Islet precursor cell (in vitro differentiated cells): Measurements from ENCODE around the gene PTGER1.
"Not testable (repeated sequence)": the region's sequence is repeated elsewhere in the genome, so short reads cannot be mapped to it uniquely, and the experiment has no call there.

Experiments used
- DNase-seq: peaks from one replicate; pipeline ENCODE4 v3.0.0-alpha.2; 2018

Gene PTGER1

DNA sequence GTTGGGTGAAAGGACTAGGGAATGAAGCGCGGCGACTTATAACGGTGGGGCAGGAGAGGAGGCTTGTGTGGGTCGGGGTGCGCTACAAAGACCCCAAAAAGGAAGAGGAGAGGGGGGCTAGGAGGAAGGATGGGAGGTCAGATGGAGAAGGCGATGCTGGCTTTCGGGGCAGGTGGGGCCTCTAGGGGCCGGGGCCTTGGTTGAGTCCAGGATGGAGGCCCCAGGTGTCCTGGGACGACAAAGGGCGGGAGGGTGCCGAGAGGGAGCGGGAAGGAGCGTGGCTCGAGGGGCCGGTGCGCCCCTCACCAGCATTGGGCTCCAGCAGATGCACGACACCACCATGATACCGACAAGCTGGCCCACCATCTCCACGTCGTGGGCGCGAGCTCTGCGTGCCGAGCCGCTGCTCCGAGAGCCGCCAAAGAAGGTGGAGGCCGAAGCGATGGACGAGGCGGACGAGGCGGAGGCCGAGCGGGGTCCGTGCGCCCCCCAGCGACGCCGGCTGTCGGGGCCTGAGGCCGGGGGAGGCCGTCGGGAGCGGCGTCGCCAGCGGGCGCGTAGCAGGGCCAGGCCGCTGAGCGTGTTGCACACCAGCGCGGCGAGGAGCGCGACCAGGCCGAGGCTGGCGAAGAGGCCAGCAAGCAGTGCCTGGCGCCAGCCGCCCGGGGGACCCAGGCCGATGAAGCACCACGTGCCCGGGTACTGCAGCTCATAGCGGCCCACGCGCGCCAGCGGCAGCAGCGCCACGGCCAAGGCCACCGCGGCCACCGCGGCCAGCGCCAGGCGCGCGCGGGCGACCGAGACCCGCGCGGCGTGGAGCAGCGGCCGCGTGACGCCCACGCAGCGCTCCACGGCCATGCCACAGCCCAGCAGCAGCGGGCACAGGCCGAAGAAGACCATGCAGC, 1.8 kb downstream of the PTGER1 start:
- DNase-seq = peak; percentile 54

DNA sequence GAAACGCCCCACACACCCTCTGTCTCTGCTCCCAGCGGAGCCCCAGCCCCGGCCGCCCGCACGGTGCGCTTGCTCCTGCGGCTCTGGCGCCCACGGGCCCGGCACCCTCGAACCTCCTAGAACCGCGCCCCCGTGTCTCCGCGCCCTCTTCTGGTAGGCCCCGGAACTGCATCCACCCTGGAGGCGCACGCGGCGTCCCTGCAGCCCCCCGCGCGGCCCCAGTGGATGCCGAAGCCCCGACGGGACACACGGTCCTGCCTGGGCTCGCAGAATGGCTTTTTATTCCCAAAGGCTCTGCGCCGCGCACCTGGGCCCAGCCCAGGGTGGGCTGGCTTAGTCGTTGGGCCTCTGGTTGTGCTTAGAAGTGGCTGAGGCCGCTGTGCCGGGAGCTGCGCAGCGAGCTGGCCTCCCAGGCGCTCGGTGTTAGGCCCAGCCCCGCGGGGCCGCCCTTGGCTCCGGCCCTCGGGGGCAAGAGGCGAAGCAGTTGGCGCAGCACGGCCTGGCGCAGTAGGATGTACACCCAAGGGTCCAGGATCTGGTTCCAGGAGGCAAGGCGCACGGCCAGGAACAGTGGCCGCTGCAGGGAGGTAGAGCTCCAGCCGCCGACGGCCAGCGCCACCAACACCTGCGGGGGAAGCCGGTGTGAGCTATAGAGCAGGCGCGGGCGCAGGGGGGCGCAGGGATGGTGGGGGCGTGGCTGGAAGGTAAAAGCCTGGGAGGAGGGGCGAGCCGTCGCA, 2.8 kb downstream of the PTGER1 start:
- DNase-seq = peak; percentile 78

DNA sequence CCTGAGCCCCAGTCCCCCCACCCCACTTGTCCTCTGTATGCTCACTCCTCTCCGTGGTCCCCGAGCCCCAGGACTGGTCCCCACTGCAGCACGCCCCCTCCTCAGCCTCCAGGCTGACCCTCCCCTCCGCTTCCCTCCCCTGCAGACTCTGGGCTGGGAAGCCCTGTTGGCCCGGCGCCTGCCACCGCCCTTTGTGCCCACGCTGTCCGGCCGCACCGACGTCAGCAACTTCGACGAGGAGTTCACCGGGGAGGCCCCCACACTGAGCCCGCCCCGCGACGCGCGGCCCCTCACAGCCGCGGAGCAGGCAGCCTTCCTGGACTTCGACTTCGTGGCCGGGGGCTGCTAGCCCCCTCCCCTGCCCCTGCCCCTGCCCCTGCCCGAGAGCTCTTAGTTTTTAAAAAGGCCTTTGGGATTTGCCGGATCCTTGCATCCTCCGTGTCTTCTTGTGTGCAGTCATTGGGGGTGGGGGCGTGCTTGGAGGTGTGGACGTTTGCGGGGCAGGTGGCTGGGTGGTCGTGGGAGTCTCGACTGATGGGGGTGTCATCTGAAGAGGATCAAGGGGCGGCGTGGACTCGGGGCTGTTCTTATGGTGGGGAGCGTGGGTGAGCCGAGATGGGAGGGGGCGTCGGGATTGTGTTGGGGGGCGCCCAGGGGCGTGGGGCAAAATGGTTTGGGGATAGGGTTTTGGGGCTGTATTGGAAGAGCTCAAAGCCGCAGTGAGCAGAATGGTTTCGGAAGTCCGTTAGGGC, 3.5 kb downstream of the PTGER1 start:
- DNase-seq = no peak

DNA sequence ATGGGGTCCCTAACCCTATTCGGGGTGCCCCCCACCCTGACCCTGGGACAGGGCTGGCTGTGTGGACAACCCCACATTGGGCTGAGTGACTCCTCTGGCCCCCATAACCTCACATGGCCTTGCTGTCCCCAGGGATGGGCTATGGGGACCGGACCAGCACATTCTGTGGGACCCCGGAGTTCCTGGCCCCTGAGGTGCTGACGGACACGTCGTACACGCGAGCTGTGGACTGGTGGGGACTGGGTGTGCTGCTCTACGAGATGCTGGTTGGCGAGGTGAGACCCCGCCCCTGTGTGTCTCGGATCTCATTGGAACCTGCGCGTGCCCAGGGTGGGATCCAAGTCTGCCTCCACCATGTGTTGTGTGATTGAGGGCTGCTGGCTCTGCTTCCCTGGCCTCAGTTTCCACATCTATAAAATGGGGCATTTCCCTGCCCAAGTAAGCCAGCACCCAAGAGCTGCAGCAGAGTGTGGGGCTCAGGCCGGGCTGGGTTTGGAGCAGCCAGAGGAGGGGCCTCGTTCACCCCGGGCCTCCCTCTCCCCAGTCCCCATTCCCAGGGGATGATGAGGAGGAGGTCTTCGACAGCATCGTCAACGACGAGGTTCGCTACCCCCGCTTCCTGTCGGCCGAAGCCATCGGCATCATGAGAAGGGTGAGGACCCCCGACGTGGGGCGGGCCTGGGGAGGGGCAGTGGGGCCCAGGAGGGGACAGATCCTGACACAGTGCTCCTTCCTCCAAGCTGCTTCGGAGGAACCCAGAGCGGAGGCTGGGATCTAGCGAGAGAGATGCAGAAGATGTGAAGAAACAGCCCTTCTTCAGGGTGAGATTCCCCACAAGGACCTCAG, 4.9 kb downstream of the PTGER1 start:
- DNase-seq = no peak

DNA sequence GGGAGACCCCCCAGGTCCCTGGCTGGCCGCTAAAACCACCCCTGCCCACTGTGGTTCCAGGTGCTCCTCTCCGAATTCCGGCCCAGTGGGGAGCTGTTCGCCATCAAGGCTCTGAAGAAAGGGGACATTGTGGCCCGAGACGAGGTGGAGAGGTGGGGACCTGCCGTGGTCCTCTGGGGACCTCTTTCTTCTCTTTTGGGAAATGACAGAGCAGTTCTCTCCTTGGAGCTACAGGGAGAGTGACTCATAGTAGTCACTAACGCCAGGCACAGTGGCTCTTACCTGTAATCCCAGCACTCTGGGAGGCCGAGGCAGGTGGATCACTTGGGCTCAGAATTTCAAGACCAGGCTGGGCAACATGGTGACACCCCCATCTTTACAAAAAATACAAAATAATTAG, 7.3 kb downstream of the PTGER1 start:
- DNase-seq = peak; percentile 59

DNA sequence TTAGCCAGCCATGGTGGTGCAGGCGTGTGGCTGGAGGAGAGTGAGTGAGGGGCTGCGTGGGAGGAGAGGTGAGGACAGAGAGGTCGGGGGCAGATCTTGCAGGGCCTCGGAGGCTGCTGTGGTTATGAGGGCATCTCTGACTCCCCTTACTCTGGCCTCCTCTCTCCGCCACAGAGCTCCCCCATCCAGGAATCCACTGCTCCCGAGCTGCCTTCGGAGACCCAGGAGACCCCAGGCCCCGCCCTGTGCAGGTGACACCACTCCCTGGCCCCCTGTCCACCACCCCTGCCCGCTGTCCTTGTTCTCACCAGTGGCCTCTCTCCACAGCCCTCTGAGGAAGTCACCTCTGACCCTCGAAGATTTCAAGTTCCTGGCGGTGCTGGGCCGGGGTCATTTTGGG, 7.8 kb downstream of the PTGER1 start:
- DNase-seq = no peak

DNA sequence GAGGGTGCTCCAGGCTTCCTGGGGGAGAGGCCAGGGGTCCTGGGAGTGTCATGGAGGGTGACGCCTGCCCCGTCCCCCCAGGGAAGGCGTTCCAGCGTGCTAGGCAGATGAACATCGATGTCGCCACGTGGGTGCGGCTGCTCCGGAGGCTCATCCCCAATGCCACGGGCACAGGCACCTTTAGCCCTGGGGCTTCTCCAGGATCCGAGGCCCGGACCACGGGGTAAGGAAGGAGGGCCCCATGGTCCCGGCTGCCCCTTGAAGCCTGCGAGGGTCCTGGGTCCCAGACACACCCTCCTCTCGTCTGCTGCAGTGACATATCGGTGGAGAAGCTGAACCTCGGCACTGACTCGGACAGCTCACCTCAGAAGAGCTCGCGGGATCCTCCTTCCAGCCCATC, 11.4 kb downstream of the PTGER1 start:
- no peak for DNase-seq

DNA sequence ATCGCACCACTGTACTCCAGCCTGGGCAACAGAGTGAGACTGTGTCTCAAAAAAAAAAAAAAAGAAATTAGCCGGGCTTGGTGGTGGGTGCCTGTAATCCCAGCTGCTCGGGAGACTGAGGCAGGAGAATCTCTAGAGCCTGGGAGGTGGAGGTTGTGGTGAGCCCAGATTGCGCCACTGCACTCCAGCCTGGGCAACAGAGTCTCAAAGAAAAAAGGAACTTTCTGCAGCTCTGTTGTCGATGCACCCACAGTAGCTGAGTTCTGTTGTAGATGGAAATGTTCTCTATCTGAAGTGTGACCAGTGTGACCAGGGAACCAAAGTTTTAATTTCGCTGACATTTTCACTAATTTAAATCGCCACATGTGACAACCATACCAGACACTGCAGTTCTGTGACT, 12.8 kb downstream of the PTGER1 start:
- DNase-seq = not testable (repeated sequence)

DNA sequence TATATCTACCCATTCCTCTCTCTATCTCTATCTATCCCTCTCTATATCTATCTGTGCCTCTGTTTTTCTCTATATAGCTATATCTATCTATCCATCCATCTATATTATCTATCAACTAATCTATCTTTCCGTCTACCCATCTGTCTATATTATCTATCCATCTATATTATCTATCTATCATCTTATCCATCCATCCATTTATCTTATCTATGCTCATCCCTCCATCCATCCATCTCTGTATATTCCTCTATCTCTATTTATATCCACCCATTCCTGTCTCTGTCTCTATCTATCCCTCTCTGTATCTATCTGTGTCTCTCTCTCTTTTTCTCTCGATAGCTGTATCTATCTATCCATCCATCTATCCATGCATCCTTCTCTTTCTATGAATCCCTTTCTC, 14.2 kb downstream of the PTGER1 start:
- DNase-seq = no peak

DNA sequence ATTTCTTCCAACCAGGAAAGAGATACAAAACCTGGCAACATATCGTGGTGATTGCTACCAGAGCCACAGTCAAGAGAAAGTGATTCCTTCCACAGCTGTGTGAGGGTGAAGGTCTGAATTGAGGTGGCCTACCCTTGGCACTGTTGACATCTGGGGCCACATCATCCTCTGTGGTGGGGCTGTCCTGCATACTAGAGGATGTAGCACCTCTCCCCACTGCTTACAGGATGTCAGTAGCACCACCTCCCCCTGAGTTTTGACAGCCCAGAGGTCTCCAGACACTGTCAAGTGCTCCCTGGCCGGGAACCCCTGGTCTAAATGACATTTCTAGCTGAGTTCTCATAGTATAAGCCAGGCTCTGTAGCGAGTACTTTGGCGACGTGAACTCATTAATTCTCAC, 15.5 kb downstream of the PTGER1 start:
- no peak for DNase-seq

DNA sequence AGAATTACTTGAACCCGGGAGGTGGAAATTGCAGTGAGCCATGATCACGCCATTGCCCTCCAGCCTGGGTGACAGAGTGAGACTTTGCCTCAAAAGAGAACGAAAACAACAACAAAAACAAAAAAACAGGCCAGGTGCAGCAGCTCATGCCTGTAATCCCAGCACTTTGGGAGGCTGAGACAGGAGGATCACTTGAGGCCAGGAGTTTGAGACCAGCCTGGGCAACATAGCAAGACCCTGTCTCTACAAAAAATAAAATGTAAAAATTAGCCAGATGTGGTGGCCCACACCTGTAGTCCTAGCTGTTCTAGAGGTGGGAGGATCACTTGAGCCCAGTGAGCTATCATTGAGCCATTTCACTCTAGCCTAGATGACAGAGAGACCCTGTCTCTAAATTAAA, 22.9 kb downstream of the PTGER1 start:
- not testable (repeated sequence) for DNase-seq

DNA sequence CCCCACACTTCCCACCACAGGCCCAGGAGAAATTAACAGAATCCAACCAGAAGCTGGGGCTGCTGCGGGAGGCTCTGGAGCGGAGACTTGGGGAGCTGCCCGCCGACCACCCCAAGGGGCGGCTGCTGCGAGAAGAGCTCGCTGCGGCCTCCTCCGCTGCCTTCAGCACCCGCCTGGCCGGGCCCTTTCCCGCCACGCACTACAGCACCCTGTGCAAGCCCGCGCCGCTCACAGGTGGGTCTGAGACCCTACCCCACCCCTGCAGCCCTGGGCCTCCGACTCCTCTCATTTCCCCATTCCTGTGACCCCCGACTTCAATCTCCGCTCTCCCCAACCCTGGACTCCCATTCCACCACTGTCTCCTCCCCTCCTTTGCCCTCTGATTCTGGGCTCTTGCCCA, 24.3 kb downstream of the PTGER1 start:
- DNase-seq = no peak

DNA sequence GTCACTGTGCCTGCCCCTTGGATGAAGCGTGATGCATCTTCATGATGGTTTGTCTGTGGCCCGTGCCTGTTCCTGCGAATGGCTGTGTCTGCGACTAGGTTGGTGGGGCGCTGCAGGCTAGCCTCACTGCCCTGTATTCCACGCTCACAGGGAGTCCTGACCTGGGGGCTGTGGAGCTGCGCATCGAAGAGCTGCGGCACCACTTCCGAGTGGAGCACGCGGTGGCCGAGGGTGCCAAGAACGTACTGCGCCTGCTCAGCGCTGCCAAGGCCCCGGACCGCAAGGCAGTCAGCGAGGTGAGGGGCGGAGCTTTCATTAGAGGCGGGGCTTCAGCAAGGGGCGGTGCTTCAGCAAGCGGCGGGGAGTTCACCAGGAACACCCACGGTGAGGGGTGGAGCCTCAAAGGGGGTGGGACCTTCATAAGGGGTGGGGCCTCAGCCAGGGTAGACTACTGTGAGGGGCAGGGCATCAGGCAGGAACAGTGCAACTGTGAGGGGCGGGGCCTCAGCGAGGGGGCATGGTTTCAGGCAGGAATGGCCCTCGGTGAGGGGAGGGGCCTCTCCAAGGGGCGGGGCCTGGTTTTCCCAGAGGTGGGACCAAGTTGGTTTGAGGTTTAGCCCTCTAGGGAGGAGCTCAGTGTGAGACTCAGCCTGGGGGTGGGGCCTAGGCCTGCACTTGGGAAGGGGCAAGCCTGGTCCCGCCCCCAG, 24.8 kb downstream of the PTGER1 start:
- peak; percentile 87 for DNase-seq

DNA sequence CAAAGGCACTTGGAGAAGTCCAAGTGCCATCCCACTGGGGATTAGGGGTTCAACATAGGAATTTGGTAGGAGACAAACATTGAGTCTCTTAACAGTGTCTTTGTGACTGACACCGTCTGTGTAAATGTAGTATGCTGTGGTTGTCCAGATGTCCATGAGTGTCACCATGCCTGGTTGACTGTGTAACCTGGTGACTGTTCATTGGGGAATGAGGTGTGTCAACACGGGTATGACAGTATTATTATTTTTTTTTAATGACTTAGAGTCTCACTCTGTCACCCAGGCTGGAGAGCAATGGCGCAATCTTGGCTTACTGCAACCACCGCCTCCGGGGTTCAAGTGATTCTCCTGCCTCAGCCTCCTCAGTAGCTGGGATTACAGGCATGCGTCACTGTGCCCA, 25.8 kb downstream of the PTGER1 start:
- no peak for DNase-seq

DNA sequence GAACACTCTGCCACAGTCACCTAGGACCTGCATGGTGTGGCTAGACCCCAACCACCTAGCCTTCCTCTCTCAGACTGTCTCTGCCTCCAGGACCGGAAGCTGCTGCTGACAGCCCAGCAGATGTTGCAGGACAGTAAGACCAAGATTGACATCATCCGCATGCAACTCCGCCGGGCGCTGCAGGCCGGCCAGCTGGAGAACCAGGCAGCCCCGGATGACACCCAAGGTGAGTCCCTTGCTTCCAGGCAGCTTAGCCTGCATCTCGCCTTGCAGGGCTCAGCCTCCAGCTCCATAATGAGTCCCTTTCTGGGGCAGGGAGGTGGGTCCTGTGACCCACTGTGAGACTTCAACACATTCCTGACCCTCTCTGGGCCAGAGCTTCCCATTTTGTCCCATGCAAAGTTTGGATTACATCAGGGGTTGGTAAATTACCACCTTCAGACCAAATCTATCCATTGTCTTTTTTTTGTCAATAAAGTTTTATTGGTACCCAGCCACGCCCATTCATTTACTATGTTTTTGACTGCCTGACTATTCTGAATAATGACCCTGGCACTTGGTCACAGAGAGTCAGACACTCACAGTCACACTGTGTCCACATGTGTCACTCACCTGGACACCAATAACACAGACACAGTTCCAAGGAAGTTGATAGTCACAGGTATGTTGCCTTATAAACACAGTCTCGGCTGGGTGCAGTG, 28.7 kb downstream of the PTGER1 start:
- no peak for DNase-seq

DNA sequence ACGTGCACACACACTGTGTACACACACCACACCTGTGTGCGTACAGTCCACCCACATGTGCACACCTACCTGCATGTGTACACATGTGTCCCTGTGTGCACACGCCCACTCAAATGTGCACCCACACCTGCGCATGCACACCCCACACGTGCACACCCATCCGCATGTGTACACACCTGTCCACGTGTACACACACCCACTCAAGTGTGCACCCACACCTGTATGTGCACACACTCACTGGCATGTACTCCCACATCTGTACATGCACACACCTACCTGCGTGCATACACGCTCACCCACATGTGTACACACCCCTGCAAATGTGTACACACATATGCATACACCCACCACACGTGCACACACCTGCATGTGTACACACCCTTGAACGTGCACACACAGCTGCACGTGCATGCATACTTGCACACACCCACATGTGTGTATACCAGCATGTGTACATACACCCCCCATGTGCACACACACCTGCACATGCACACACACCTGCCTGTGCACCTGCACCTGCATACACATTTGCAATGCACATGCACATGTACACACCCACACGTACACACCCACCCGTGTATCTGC, 31.4 kb downstream of the PTGER1 start:
- DNase-seq = no peak

DNA sequence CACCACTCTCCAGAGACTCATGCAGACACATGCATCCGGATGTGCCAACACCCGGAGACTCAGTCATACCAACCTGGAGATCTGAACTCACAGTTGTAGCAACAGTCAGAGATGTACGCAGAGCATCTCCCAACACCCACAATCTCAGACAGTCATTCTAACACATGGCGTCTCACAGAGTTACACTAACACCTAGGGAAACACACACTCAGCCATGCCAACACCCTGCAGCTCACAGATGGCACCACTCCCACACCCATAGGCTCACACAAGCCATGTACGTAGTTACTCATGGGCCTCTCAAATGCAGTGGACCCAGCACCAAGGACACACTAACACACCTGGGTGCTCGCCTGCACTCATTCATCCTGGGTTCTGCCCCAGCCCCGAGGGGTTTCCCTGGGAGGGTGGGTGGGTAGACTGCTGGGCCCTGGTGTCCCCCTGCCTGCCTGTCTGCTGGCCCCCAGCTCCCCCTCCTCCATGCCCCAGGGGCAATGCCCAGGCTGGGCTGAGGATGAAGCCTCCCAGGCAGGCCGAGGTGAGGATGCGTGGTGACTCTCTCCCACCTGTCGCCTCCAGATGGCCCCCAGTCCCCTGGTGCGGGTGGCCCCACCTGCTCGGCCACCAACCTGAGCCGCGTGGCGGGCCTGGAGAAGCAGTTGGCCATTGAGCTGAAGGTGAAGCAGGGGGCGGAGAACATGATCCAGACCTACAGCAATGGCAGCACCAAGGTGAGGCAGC, 32.1 kb downstream of the PTGER1 start:
- DNase-seq = no peak

DNA sequence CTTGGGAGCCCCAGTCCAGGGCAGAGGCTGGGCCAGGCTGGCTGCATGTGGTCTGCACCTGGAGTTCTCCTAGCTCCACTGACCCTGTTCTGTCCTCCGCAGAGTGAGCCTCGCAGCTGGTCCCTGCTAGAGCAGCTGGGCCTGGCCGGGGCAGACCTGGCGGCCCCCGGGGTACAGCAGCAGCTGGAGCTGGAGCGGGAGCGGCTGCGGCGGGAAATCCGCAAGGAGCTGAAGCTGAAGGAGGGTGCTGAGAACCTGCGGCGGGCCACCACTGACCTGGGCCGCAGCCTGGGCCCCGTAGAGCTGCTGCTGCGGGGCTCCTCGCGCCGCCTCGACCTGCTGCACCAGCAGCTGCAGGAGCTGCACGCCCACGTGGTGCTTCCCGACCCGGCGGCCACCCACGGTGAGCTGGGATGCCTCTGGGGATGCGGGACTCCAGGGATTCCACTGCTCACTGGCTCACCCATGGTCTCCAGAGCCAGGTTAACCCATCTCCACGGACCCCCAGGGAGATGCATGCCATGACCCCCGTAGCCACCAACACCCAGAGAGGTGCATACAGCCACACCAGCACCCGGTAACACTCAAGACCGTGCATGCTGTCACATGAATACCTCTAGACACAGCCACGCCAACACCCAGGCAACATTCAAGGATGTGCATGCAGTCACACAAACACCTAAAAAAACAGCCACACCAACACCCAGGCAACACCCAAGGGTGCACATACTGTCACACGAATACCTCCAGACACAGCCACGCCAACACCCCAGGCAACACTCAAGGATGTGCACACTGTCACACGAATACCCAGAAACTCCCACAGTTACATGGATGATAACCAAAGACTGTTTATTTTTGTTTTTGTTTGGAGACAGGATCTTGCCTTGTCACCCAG, 33.9 kb downstream of the PTGER1 start:
- DNase-seq = no peak

DNA sequence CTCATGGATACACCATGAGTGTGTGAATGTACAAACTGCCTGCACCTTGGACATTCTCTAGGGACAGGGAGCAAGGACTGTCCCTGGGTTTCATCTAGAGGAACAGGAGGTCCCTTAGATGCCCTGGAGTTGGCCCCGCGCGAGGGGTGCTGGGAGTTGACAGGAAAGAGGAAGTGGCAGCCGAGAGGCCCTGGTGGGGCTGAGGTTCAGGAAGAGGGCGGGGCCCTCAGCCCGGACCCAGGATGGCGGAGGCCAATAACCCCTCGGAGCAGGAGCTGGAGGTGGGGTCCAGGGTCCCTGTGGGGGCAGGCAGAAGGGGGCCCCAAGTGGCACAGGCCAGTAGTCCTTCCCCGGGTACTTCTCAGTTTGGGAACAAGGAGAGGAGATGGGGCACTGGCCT, 35.1 kb downstream of the PTGER1 start:
- no peak for DNase-seq
